GM10248 (cell line): Measurements from ENCODE around the gene DNAJC11.

Experiments used
- CTCF ChIA-PET: fragments of 300-600 bp; sonication (Branson Sonifier 250); formaldehyde crosslinking; extraction: SDS; loops from one replicate; lab custom pipeline; 2021; ENCODE audit warnings: antibody characterized with exemption; lab: Yijun Ruan, JAX
- POLR2A ChIA-PET: fragments of 350-650 bp; sonication (Branson Sonifier 250); formaldehyde crosslinking; extraction: SDS; loops from one replicate; lab custom pipeline; 2020; ENCODE audit warnings: antibody characterized with exemption; lab: Yijun Ruan, JAX
- DNase-seq: peaks from one replicate; pipeline ENCODE4 v3.0.0; 2012; ENCODE audit errors: extremely low spot score
- TF ChIP-seq, protein P1 (sequence below): IDR thresholded peaks from 2 replicates; pipeline ENCODE4 v1.5.1; 2012; ENCODE audit warnings: mild to moderate bottlenecking, low read depth; ENCODE audit errors: extremely low read depth, missing control alignments, control extremely low read depth

DNAJC11 gene

DNA sequence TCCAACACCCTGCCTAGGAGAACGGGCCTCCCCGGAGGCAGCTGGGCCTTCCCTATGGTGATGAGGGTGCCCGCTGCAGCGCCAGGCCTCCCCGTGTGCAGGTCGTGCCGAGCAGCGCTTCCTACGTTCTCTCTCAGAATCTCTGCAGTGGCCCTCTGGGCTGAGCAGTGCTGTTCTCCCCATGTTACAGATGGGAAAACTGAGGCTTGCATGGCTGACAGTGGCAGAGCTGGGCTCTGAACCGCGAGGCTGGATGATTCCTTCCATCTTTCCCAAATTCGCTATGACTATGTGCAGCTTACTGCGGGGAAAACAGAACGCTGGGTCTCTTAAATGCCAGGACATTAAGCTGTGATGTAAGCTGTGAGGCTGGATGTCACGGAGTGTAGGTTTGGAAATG lies 107.8 kb downstream of the DNAJC11 start:
- DNase-seq = no peak
- CTCF ChIA-PET = interaction anchor here (1.5 to 2.3 kb wide), 2 partner anchors 16 to 39 kb away, joined by 4 to 7 read pairs; partner anchors contain the start of genes NOL9 and TAS1R1
- TF ChIP-seq, protein P1, sequence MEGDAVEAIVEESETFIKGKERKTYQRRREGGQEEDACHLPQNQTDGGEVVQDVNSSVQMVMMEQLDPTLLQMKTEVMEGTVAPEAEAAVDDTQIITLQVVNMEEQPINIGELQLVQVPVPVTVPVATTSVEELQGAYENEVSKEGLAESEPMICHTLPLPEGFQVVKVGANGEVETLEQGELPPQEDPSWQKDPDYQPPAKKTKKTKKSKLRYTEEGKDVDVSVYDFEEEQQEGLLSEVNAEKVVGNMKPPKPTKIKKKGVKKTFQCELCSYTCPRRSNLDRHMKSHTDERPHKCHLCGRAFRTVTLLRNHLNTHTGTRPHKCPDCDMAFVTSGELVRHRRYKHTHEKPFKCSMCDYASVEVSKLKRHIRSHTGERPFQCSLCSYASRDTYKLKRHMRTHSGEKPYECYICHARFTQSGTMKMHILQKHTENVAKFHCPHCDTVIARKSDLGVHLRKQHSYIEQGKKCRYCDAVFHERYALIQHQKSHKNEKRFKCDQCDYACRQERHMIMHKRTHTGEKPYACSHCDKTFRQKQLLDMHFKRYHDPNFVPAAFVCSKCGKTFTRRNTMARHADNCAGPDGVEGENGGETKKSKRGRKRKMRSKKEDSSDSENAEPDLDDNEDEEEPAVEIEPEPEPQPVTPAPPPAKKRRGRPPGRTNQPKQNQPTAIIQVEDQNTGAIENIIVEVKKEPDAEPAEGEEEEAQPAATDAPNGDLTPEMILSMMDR = no peak
- POLR2A ChIA-PET = no interaction called here

DNA sequence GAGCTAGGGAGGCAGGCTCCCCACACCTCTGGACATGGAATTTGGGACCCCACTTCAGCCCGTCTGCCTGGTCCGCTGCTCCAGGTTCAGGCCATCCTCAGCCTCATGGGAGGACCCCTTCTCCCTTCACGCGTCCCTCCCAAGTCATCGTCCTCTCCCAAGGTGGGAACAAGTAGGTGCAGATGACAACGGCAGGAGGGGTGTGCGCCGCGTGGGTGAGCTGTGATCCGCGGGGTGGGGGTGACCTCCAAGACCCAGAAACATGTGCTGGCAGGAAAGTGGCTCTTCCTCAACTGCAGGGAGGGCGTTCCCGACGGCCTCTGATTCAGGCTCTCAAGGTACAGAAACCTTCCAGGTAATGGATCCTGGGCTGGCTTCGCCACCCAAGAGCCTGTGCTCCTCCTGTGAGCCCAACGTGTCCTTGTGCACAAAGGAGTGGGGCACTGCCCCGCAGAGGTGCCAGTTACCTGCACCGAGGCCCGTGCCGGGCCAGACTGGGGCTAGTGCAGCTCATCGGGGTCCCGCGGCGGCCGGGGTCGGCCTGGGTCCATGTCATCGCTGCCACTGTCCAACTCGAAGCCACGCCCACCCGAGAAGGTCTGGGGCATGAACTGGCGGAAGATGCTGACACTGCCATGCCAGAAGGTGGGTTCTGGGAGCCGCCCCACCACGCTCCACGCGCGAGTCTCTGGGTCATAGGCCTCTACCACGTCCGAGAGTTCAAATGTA lies 108.6 kb downstream of the DNAJC11 start:
- no peak for DNase-seq
- ChIA-PET POLR2A (interaction anchor here (1.9 kb wide), 1 partner anchor 9 kb away, joined by 4 read pairs; no protein-coding TSS in a partner anchor), CTCF (interaction anchor here (1.8 kb wide), 1 partner anchor 36 kb away, joined by 4 read pairs; no protein-coding TSS in a partner anchor)
- TF ChIP-seq, protein P1 = no peak

DNA sequence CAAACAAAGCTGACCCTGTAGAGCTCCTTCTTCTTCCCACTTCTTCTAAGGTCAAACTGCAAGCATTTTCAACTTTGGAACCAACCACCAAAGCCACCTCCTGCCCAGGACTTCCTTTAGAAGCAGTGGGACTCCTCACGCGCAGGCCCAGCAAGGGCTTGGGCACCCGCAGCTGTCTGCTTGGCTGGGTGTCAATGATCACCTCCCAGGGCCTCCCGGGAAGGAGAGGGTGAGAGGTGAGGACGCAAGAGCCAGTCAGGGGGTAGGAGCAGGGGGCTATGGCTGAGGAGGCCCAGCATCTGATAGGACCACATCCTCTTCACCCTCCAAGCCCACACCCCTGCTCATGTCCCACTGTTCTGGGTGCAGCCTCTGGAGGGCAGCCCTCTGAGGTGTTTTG lies 109.2 kb downstream of the DNAJC11 start:
- TF ChIP-seq, protein P1 = no peak
- DNase-seq = no peak
- ChIA-PET CTCF (interaction anchor here (1.8 kb wide), 1 partner anchor 35 kb away, joined by 4 read pairs; no protein-coding TSS in a partner anchor), POLR2A (interaction anchor here (1.9 kb wide), 1 partner anchor 9 kb away, joined by 4 read pairs; no protein-coding TSS in a partner anchor)

DNA sequence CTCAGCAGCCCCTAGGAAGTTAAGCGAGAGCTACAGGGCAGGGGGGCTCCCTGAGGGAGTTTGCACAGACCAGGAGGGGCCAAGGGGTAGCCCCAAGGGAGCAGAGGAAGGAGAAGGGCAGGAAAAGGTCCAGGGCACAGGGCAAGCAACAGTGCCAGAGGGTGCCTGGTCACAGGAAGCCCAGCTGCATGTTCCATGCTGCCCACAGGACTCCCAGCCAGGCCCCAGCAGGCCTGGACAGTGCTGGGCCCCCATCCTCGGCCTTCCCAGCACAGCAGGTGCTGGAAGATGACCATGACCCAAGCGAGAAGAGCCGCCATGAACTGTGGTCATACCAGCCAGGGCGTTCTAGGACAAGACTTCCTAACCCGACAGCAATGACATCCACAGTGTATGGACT lies 110.0 kb downstream of the DNAJC11 start:
- CTCF ChIA-PET = interaction anchor here (1.8 kb wide), 1 partner anchor 34 kb away, joined by 4 read pairs; no protein-coding TSS in a partner anchor

DNA sequence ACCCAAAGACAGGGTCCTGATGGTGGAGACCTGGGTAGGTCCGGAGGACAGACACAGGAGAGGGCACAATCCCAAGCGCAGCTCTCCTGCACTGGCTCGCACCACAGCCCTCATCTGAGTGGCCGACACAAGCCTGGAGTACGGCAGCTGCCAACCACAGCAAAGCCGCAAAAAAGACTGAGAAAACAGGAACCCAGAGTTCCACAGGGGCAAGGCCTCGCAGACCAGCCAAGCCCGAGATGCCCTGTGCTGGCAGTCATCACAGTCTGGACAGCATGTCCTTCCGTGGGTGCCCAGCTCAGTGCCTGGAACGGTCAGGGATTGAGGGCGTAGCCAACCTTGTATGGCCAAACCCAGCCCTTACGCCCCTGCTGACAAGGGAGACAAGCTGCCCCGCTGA lies 110.4 kb downstream of the DNAJC11 start:
- ChIA-PET POLR2A (interaction anchor here (1.9 kb wide), 1 partner anchor 10 kb away, joined by 4 read pairs; no protein-coding TSS in a partner anchor), CTCF (interaction anchor here (1.8 kb wide), 1 partner anchor 34 kb away, joined by 4 read pairs; no protein-coding TSS in a partner anchor)
- DNase-seq = no peak
- TF ChIP-seq, protein P1 = no peak

More for the DNA sequence above, 110.0 kb downstream of the DNAJC11 start:
- TF ChIP-seq, protein P1 = no peak
- POLR2A ChIA-PET = interaction anchor here (1.9 kb wide), 1 partner anchor 10 kb away, joined by 4 read pairs; no protein-coding TSS in a partner anchor
- DNase-seq = no peak

DNA sequence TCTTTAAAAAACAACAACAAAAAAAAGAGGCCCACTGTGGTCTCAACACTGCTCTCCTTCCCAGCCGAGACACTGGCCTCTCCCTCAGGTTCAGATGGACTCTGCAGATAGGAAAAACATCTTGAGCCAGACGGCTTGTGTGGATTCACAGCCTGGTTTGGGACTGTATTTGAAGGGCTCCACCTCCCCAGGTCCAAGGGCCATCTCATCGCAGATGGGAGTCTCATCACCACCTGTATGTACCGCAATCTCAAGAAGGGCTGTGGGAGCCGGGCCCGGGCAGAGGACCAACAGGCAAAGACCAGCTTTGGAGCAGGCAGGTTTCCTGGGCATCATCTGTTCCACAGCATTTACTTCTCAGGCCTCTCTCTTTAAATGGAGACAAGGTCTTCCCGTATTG lies 111.6 kb downstream of the DNAJC11 start:
- TF ChIP-seq, protein P1 = no peak
- no peak for DNase-seq
- CTCF ChIA-PET = interaction anchor here (1.2 to 1.6 kb wide), 2 partner anchors 10 to 35 kb away, joined by 4 to 5 read pairs; partner anchors contain the start of genes TAS1R1 and ZBTB48
- POLR2A ChIA-PET = interaction anchor here (0.9 to 2.6 kb wide), 2 partner anchors 10 to 12 kb away, joined by 3 to 10 read pairs; partner anchors contain the start of genes KLHL21 and ZBTB48
